ENCODE data around the gene TAF11L12.
"Not testable (repeated sequence)": the region's sequence is repeated elsewhere in the genome, so short reads cannot be mapped to it uniquely, and the experiment has no call there.

TAF11L12 gene

GRCh38 chr5:17610092-17610491 lies at the start of gene TAF11L12:
Gene TAF11L12, plus strand, starts transcription at chr5:17610392.
- DNase-seq = not testable (repeated sequence)

GRCh38 chr5:17585658-17586057 lies 24.5 kb upstream of the TAF11L12 start, which contains the start of gene TAF11L7:
Gene TAF11L7, minus strand, starts transcription at chr5:17585758.
- not testable (repeated sequence) for DNase-seq

- not testable (repeated sequence) for DNase-seq
These were observed 19.3 kb upstream of the TAF11L12 start, which contains the start of gene TAF11L8 for GRCh38 chr5:17590860-17591259. Gene TAF11L8, minus strand, starts transcription at chr5:17590960.

GRCh38 chr5:17594255-17594654 lies 15.9 kb upstream of the TAF11L12 start, which contains the start of gene TAF11L9:
Gene TAF11L9, minus strand, starts transcription at chr5:17594394.
- not testable (repeated sequence) for DNase-seq

GRCh38 chr5:17597728-17598127 lies 12.5 kb upstream of the TAF11L12 start, which contains the start of gene TAF11L10:
Gene TAF11L10, minus strand, starts transcription at chr5:17597828.
- not testable (repeated sequence) for DNase-seq

GRCh38 chr5:17603880-17604279 lies 6.3 kb upstream of the TAF11L12 start, which contains the start of gene TAF11L11:
Gene TAF11L11, plus strand, starts transcription at chr5:17604183.
- DNase-seq = not testable (repeated sequence)

GRCh38 chr5:17604951-17605350 lies 5.2 kb upstream of the TAF11L12 start:
- DNase-seq = no peak

GRCh38 chr5:17607461-17607860 lies 2.7 kb upstream of the TAF11L12 start:
- not testable (repeated sequence) for DNase-seq

- DNase-seq = no peak
These were observed 4.8 kb downstream of the TAF11L12 start for GRCh38 chr5:17614872-17615605.

GRCh38 chr5:17619354-17619753 lies 9.2 kb downstream of the TAF11L12 start:
- DNase-seq = no peak

- DNase-seq = no peak
These were observed 10.4 kb downstream of the TAF11L12 start for GRCh38 chr5:17620627-17621026.

- no peak for DNase-seq
These were observed 15.5 kb downstream of the TAF11L12 start for GRCh38 chr5:17625686-17626085.

GRCh38 chr5:17631788-17632187 lies 21.6 kb downstream of the TAF11L12 start, which contains the start of gene TAF11L13:
Gene TAF11L13, plus strand, starts transcription at chr5:17632088.
- not testable (repeated sequence) for DNase-seq

- no peak for DNase-seq
These were observed 24.0 kb downstream of the TAF11L12 start, which contains the start of gene TAF11L14 for GRCh38 chr5:17634160-17634559. Gene TAF11L14, plus strand, starts transcription at chr5:17634460.

GRCh38 chr5:17649232-17649631 lies 39.0 kb downstream of the TAF11L12 start:
- not testable (repeated sequence) for DNase-seq

- DNase-seq = not testable (repeated sequence)
These were observed 45.1 kb downstream of the TAF11L12 start for GRCh38 chr5:17655201-17655759.

GRCh38 chr5:17655921-17656320 lies 45.7 kb downstream of the TAF11L12 start:
- no peak for DNase-seq
